Mammary epithelial cell (primary cell): ENCODE measurements around the gene STARD3NL.

ENCODE experiments used
- EZH2 ChIP-seq: IDR thresholded peaks from 2 replicates; pipeline ENCODE4 v1.6.1; 2012; ENCODE audit warnings: low read length, inconsistent platforms, borderline replicate concordance
- TF ChIP-seq, protein P1 (sequence below), 2 donors: IDR thresholded peaks in 1 of 2; conservative IDR thresholded peaks in 1 of 2; 2 replicates each; pipeline ENCODE4 v1.5.1; 2011 to 2012; ENCODE audit warnings: inconsistent platforms in 2 of 2, low read length in 2 of 2, mild to moderate bottlenecking in 2 of 2, control low read depth in 1 of 2, low read depth in 1 of 2; ENCODE audit not compliant: insufficient read depth in 1 of 2; ENCODE audit errors: extremely low read depth in 1 of 2

- TF ChIP-seq, protein P1, sequence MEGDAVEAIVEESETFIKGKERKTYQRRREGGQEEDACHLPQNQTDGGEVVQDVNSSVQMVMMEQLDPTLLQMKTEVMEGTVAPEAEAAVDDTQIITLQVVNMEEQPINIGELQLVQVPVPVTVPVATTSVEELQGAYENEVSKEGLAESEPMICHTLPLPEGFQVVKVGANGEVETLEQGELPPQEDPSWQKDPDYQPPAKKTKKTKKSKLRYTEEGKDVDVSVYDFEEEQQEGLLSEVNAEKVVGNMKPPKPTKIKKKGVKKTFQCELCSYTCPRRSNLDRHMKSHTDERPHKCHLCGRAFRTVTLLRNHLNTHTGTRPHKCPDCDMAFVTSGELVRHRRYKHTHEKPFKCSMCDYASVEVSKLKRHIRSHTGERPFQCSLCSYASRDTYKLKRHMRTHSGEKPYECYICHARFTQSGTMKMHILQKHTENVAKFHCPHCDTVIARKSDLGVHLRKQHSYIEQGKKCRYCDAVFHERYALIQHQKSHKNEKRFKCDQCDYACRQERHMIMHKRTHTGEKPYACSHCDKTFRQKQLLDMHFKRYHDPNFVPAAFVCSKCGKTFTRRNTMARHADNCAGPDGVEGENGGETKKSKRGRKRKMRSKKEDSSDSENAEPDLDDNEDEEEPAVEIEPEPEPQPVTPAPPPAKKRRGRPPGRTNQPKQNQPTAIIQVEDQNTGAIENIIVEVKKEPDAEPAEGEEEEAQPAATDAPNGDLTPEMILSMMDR (conservative IDR thresholded peaks at IDR 0.05 in 1 of 2, IDR thresholded peaks at IDR 0.05 in 1 of 2; ENCODE audit: extremely low read depth in 1 of 2, insufficient read depth in 1 of 2, low read depth in 1 of 2, low read length in 2 of 2) = no peak
- TF ChIP-seq EZH2 = no peak
These were observed 51.3 kb downstream of the STARD3NL start for GRCh38 chr7:38229386-38229785.
